ENCODE measurements around the gene PLEKHM3.

The PLEKHM3 gene

GRCh38 chr2:207787800-207788199, 237.5 kb downstream of the PLEKHM3 start:
- no peak for DNase-seq (ENCODE audit: low read depth)

GRCh38 chr2:207787017-207787416, 238.3 kb downstream of the PLEKHM3 start:
- no peak for DNase-seq (ENCODE audit: low read depth)

DNA sequence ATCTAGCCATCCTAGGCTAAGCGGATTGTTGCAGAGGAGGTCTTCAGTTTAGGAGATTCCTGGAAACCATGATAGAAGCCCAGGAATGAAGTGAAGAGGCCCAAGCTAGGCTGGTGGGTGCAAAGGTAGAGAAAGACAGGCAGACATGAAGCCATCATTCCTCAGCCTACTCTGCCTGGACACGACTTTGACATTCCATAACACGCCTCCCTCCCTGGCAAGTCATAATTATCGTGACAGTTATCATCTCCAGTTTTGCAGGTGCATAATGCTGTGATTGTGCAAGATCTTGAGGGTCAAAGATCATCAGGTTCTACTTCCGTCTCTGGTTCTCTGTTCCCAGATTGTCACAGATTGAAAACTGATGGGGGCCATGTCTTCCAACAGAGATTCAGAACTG, 240.4 kb downstream of the PLEKHM3 start:
- no peak for DNase-seq (ENCODE audit: low read depth)

DNA sequence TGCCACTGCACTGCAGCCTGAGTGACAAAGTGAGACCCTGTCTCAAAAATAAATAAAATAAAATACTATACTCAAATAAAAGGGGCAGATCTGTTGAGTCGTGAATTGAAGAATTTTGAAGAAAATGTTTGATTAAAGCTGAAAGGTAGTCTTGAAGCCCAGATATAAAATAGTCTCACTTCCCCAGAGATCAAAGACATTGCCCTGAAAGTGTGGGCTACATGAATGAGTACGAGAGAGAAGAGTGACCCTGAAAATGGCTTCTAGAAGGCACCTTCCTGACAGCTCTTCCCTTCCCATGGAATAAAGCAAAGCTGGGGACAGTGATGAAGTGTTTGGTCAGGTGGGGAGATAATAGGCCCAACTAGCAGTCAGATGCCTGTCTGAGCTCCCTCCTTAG, 241.8 kb downstream of the PLEKHM3 start:
- no peak for DNase-seq (ENCODE audit: low read depth)

- DNase-seq (ENCODE audit: low read depth): no peak
Measured at GRCh38 chr2:207782238-207783030, 242.9 kb downstream of the PLEKHM3 start.

DNA sequence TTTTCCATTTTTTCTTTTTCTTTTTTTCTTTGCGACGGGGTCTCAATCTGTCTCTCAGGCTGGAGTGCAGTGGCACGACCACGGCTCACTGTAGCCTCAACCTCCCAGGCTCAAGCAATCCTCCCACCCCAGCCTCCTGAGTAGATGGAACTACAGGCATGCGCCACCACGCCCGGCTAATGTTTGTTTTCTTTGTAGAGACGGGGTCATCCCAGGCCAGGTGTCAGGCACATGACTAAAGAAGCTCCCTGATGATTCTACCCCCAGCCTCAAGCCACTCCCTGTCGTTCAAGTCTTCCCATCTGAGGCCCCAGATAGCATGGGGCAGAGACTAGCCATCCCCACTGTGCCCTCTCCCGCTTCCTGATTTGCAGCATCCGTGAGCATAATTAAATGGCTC, 245.8 kb downstream of the PLEKHM3 start:
- no peak for DNase-seq (ENCODE audit: low read depth)

- no peak for DNase-seq (ENCODE audit: low read depth)
Measured at GRCh38 chr2:207778298-207778882, 246.9 kb downstream of the PLEKHM3 start.

GRCh38 chr2:207777124-207777523, 248.2 kb downstream of the PLEKHM3 start:
- DNase-seq (ENCODE audit: low read depth): no peak

GRCh38 chr2:207775473-207775872, 249.9 kb downstream of the PLEKHM3 start:
- DNase-seq (ENCODE audit: low read depth): no peak

DNA sequence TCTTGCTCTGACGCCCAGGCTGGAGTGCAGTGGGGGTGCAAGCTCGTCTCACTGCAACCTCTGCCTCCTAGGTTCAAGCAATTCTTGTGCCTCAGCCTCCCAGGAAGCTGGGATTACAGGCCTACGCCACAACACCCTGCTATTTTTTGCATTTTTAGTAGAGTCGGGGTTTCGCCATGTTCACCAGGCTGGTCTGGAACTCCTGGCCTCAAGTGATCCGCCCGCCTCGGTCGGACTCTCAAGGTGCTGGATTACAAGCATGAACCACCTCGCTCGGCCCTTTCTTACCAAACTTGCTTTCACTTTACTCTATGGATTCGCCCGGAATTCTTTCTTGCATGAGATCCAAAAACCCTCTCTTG, 252.5 kb downstream of the PLEKHM3 start:
- DNase-seq (ENCODE audit: low read depth): no peak

- DNase-seq (ENCODE audit: low read depth): no peak
Measured at GRCh38 chr2:207772081-207772843, 253.1 kb downstream of the PLEKHM3 start.

DNA sequence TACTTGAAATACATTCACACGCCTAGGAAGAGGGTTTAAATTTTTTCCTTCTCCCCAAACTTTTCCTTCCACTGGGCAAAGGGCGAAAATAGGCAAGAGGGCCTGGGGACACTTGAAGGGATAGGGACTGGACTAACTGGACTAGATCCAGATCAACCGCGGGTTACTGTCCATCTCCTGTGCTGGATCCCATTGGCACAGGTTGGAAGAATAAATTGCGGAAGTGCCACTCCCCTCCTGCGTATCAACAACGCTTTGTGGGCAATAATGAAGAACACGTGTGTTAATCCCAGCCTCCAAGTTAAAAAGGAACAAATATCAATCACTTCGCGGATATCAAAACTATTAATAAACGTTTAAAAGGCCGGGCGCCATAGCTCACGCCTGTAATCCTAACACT, 253.9 kb downstream of the PLEKHM3 start:
- no peak for DNase-seq (ENCODE audit: low read depth)
